OCI-LY3 (cell line): ENCODE measurements around the gene HSPA12A.

Source experiments
- EZH2phosphoT487 ChIP-seq: fragments of 200-600 bp; shearing (Covaris generic); IDR thresholded peaks from 2 replicates; pipeline ENCODE4 v1.6.1; 2018; ENCODE audit warnings: antibody characterized with exemption, mixed run types, low read depth
- TF ChIP-seq, protein P1 (sequence below): fragments of 200-600, 300-600 bp; sonication (generic); IDR thresholded peaks from 2 replicates; pipeline ENCODE4 v1.5.1; 2014; ENCODE audit warnings: antibody characterized with exemption, low read length, low read depth

DNA sequence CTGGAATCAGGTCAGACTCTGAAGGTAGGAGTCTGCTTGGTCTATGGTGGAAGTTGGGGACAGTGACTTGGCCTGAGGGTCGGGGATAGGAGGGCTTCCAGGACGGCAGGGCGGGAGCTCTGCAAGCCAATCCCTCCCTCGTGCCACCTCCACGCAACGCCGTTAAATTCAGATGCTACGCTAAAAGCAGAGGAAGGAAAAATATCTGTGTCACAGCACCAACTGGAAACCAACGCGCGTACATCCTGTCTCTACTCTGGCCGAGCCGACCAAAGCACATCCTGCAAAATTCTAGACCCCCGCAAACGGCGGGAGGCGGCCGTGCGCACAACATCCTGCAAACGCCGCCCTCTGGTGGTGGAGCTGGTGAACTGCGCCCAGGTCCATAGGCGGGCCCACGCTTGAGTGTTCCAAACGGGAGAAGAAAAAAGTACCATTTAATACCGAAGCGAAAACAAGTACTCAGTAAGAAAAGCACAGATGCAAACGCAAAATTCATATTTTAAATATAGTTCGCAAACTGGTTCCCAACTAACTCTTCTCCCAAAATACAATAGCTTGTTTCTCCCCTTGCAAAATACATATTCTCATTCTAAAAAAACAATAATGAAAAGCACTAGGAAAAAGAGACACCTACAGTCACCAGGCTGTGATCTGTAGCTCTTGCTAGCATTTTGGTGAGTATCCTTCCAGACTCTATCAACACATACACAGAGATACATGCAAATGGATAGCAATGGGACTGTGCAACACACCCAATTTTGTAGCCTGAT is 45.7 kb upstream of the HSPA12A start:
- TF ChIP-seq, protein P1, sequence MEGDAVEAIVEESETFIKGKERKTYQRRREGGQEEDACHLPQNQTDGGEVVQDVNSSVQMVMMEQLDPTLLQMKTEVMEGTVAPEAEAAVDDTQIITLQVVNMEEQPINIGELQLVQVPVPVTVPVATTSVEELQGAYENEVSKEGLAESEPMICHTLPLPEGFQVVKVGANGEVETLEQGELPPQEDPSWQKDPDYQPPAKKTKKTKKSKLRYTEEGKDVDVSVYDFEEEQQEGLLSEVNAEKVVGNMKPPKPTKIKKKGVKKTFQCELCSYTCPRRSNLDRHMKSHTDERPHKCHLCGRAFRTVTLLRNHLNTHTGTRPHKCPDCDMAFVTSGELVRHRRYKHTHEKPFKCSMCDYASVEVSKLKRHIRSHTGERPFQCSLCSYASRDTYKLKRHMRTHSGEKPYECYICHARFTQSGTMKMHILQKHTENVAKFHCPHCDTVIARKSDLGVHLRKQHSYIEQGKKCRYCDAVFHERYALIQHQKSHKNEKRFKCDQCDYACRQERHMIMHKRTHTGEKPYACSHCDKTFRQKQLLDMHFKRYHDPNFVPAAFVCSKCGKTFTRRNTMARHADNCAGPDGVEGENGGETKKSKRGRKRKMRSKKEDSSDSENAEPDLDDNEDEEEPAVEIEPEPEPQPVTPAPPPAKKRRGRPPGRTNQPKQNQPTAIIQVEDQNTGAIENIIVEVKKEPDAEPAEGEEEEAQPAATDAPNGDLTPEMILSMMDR: peak; percentile 70
- no peak for TF ChIP-seq EZH2phosphoT487
